ENCODE measurements around the gene NDST3. TPM values are rescaled to one million over a fixed set of nuclear protein-coding genes. Genes with fewer than 3 reads are reported as not detected.

The NDST3 gene
- total RNA-seq, 4 donors from 2014 or later, result 0.11 to 2.4 (median 0.71) TPM

- TF ChIP-seq POLR2A (IDR thresholded peaks at IDR 0.05), result no peak
- no peak for TF ChIP-seq CTCF (IDR thresholded peaks at IDR 0.05)
- intact Hi-C loops (cut with DNase I), result loop anchor here (10.0 kb wide), 1 partner anchor 63 kb away; no protein-coding TSS in a partner anchor
- Histone ChIP-seq H3K4me1 (peaks cover 24 to 31% of the 10 kb centered on the region in 2 donors), H3K36me3 (no peaks in the 10 kb centered on the region), H3K9me3 (no peaks in the 10 kb centered on the region), H3K4me3 (replicated peaks in 1 of 3) (no peak overlapping the region), H3K27ac (peak overlapping the region in 1 of 3 donors; percentile 8), H3K27me3 (no peaks in the 10 kb centered on the region)
- 31 to 33% methylated on average over 9 of the region's 9 CpGs for WGBS, 2 donors
- peak; percentile 67 to 70 for DNase-seq
Measured at GRCh38 chr4:118281611-118282442, 247.5 kb downstream of the NDST3 start.

- intact Hi-C loops (cut with DNase I), result loop anchor here (10.0 kb wide), 1 partner anchor 62 kb away; no protein-coding TSS in a partner anchor
- no peaks in the 10 kb centered on the region for H3K27me3 ChIP-seq
- no peak overlapping the region for H3K27ac ChIP-seq
- WGBS, 2 donors, result 83 to 85% methylated on average over 4 of the region's 4 CpGs
- H3K9me3 ChIP-seq, result no peaks in the 10 kb centered on the region
- no peaks in the 10 kb centered on the region for H3K36me3 ChIP-seq
- H3K4me1 ChIP-seq, result peaks cover 27 to 37% of the 10 kb centered on the region in 2 donors
- TF ChIP-seq CTCF (IDR thresholded peaks at IDR 0.05) (no peak), POLR2A (IDR thresholded peaks at IDR 0.05) (no peak)
- DNase-seq, result no peak
- no peak overlapping the region for H3K4me3 ChIP-seq (replicated peaks in 1 of 3)
Measured at GRCh38 chr4:118282692-118283091, 248.4 kb downstream of the NDST3 start.

DNA sequence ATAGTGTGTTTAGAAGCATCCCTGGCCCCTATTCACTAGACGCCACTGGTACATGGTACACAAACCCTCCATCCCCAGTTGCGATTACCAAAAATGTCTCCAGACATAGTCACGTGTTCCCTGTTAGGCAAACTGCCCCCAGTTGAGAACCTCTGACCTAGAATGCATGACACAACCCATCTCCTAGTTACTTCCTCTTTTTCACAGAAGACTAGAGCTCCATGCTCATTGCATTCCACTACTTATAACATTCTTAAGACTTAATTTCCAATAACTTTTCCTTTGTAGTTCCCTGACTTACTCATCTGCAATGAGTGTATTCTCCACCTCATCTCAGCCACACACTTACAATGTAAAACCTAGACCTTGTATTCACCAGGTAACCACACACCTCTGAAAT lies 249.9 kb downstream of the NDST3 start:
- Histone ChIP-seq H3K4me3 (replicated peaks in 1 of 3) (no peak overlapping the region), H3K4me1 (peaks cover 33 to 38% of the 10 kb centered on the region in 2 donors), H3K27ac (no peak overlapping the region), H3K9me3 (no peaks in the 10 kb centered on the region), H3K27me3 (no peaks in the 10 kb centered on the region), H3K36me3 (no peaks in the 10 kb centered on the region)
- intact Hi-C loops (cut with DNase I), result loop anchor here (10.0 kb wide), 1 partner anchor 61 kb away; no protein-coding TSS in a partner anchor
- TF ChIP-seq POLR2A (IDR thresholded peaks at IDR 0.05) (no peak), CTCF (IDR thresholded peaks at IDR 0.05) (no peak)
- 79 to 92% methylated on average over 3 of the region's 3 CpGs for WGBS, 2 donors
- DNase-seq, result no peak

- TF ChIP-seq POLR2A (IDR thresholded peaks at IDR 0.05) (no peak), CTCF (IDR thresholded peaks at IDR 0.05) (no peak)
Measured at GRCh38 chr4:118285931-118286330, 251.6 kb downstream of the NDST3 start.

GRCh38 chr4:118286685-118287084 lies 252.4 kb downstream of the NDST3 start:
- intact Hi-C loops (cut with DNase I), result loop anchor here (10.0 kb wide), 1 partner anchor 58 kb away; no protein-coding TSS in a partner anchor
- Histone ChIP-seq H3K4me3 (replicated peaks in 1 of 3) (no peak overlapping the region), H3K4me1 (peaks cover 15 to 19% of the 10 kb centered on the region in 2 donors), H3K27me3 (no peaks in the 10 kb centered on the region), H3K36me3 (no peaks in the 10 kb centered on the region), H3K9me3 (no peaks in the 10 kb centered on the region), H3K27ac (no peak overlapping the region)
- TF ChIP-seq POLR2A (IDR thresholded peaks at IDR 0.05), result no peak
- no peak for TF ChIP-seq CTCF (IDR thresholded peaks at IDR 0.05)
- DNase-seq, result no peak
- 92% methylated on average over 3 of the region's 3 CpGs for WGBS, 2 donors

More at GRCh38 chr4:118285931-118286330, 251.6 kb downstream of the NDST3 start:
- Histone ChIP-seq H3K4me3 (replicated peaks in 1 of 3) (no peak overlapping the region), H3K27ac (no peak overlapping the region), H3K9me3 (no peaks in the 10 kb centered on the region), H3K4me1 (peaks cover 20 to 26% of the 10 kb centered on the region in 2 donors), H3K36me3 (no peaks in the 10 kb centered on the region), H3K27me3 (no peaks in the 10 kb centered on the region)
- intact Hi-C loops (cut with DNase I), result loop anchor here (10.0 kb wide), 1 partner anchor 59 kb away; no protein-coding TSS in a partner anchor
- 97% methylated on average over 4 of the region's 4 CpGs for WGBS, 2 donors
- DNase-seq, result no peak
